Vagina (tissue), 2 donors: ENCODE data around the gene SNX33.
"Not testable (repeated sequence)": the region's sequence is repeated elsewhere in the genome, so short reads cannot be mapped to it uniquely, and the experiment has no call there.

Source experiments
- POLR2A ChIP-seq, 2 donors: fragments of 450-650 bp; IDR thresholded peaks; one replicate each; pipeline ENCODE4 v1.6.1; 2017; ENCODE audit warnings: antibody characterized with exemption in 2 of 2, mild to moderate bottlenecking in 2 of 2, moderate library complexity in 2 of 2
- TF ChIP-seq, protein P1 (sequence below), 3 experiments: fragments of 450-650 bp in 2 of 3; fragments of 200-600 bp in 1 of 3; sonication (generic) in 1 of 3; IDR thresholded peaks; one replicate each; pipeline ENCODE4 v1.5.1; 2017 to 2019; ENCODE audit warnings: antibody characterized with exemption in 3 of 3, mild to moderate bottlenecking in 2 of 3, moderate library complexity in 2 of 3

DNA sequence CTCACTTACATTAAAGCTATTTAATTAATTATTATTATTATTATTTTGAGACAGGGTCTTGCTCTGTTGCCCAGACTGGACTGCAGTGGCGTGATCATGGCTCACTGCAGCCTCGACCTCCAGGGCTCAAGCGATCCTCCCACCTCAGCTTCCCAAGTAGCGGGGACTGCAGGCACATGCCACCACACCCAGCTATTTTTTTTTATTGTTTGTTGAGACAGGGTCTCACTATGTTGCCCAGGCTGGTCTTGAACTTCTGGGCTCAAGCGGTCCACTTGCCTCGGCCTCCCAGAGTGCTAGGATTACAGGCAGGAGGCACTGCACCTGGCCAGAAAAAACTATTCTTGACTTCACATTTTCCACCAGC, 30.6 kb downstream of the SNX33 start:
- TF ChIP-seq, protein P1, sequence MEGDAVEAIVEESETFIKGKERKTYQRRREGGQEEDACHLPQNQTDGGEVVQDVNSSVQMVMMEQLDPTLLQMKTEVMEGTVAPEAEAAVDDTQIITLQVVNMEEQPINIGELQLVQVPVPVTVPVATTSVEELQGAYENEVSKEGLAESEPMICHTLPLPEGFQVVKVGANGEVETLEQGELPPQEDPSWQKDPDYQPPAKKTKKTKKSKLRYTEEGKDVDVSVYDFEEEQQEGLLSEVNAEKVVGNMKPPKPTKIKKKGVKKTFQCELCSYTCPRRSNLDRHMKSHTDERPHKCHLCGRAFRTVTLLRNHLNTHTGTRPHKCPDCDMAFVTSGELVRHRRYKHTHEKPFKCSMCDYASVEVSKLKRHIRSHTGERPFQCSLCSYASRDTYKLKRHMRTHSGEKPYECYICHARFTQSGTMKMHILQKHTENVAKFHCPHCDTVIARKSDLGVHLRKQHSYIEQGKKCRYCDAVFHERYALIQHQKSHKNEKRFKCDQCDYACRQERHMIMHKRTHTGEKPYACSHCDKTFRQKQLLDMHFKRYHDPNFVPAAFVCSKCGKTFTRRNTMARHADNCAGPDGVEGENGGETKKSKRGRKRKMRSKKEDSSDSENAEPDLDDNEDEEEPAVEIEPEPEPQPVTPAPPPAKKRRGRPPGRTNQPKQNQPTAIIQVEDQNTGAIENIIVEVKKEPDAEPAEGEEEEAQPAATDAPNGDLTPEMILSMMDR (IDR thresholded peaks at IDR 0.05) = not testable (repeated sequence)
- not testable (repeated sequence) for TF ChIP-seq POLR2A (IDR thresholded peaks at IDR 0.05)
